ENCODE data around the gene HHIP. TPM values are rescaled to one million over a fixed set of nuclear protein-coding genes. Genes with fewer than 3 reads are reported as not detected.

HHIP gene
- total RNA-seq, 4 donors from 2014 or later, result 0.10 to 0.34 TPM; not detected in 2

GRCh38 chr4:144685911-144686310 is 40.0 kb downstream of the HHIP start:
- H3K27me3 ChIP-seq, result no peaks in the 10 kb centered on the region
- no peak for DNase-seq (ENCODE audit: low spot score in 2 of 2)
- no peaks in the 10 kb centered on the region for H3K9me3 ChIP-seq
- TF ChIP-seq EP300 (IDR thresholded peaks at IDR 0.05) (no peak), POLR2A (IDR thresholded peaks at IDR 0.05) (no peak), POLR2AphosphoS5 (IDR thresholded peaks at IDR 0.05) (no peak), CTCF (IDR thresholded peaks at IDR 0.05) (no peak)
- no peaks in the 10 kb centered on the region for H3K36me3 ChIP-seq
- no peak overlapping the region for H3K27ac ChIP-seq
- WGBS, result 72% methylated on average over 3 of the region's 3 CpGs
- no peaks in the 10 kb centered on the region for H3K4me1 ChIP-seq
- H3K4me3 ChIP-seq, result no peak overlapping the region

DNA sequence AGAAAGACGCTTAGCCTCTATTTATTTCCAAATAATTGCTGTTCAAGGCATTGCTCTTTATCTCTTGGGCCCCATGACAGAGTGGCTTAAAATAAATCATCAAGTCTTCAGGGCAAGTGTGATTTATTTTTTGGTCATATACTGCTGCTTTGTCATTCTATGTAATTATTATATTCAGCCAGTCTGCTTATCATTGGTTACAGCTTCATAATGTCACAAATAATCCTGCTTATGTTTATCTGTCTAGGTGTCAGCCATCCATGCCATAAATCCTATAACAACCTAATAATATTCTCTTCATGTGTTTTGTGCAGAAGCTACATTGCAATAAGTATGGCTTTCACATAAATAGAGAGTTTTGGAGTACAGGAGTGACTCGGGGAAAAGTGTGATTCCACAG is 41.0 kb downstream of the HHIP start:
- no peaks in the 10 kb centered on the region for H3K9me3 ChIP-seq
- TF ChIP-seq POLR2AphosphoS5 (IDR thresholded peaks at IDR 0.05) (no peak), POLR2A (IDR thresholded peaks at IDR 0.05) (no peak), CTCF (IDR thresholded peaks at IDR 0.05) (no peak), EP300 (IDR thresholded peaks at IDR 0.05) (no peak)
- H3K27me3 ChIP-seq, result no peaks in the 10 kb centered on the region
- H3K4me1 ChIP-seq, result no peaks in the 10 kb centered on the region
- no peak overlapping the region for H3K27ac ChIP-seq
- 65% methylated on average over 2 of the region's 2 CpGs for WGBS
- no peak for DNase-seq (ENCODE audit: low spot score in 2 of 2)
- H3K4me3 ChIP-seq, result no peak overlapping the region
- H3K36me3 ChIP-seq, result no peaks in the 10 kb centered on the region

DNA sequence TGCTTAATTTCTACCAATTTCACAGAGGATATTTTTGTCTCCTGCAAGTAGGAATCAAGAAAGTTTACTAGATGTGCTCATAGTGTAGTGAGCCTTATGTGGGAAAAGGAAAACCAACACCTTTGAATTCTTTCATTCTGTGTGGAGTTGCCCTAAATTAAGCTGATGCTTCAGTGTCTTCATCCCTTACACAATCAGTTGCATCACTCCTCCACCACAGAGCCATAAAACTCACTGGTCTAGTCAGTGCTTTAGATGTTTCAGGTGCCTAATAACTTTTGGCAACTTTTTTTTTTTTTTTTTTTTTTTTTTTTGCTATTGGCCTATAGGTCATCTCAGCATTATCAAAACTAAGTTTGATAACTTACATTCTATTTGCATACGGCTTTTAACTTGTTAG is 41.5 kb downstream of the HHIP start:
- Histone ChIP-seq H3K27me3 (no peaks in the 10 kb centered on the region), H3K27ac (no peak overlapping the region), H3K9me3 (no peaks in the 10 kb centered on the region), H3K4me1 (no peaks in the 10 kb centered on the region), H3K36me3 (no peaks in the 10 kb centered on the region), H3K4me3 (no peak overlapping the region)
- 88% methylated on average over 1 of the region's 1 CpG for WGBS
- no peak for TF ChIP-seq POLR2AphosphoS5 (IDR thresholded peaks at IDR 0.05)
- TF ChIP-seq EP300 (IDR thresholded peaks at IDR 0.05), result no peak
- no peak for TF ChIP-seq CTCF (IDR thresholded peaks at IDR 0.05)
- no peak for TF ChIP-seq POLR2A (IDR thresholded peaks at IDR 0.05)
- DNase-seq (ENCODE audit: low spot score in 2 of 2), result no peak

- Histone ChIP-seq H3K9me3 (no peaks in the 10 kb centered on the region), H3K36me3 (no peaks in the 10 kb centered on the region), H3K27ac (no peak overlapping the region), H3K27me3 (no peaks in the 10 kb centered on the region), H3K4me3 (no peak overlapping the region), H3K4me1 (no peaks in the 10 kb centered on the region)
- no peak for DNase-seq (ENCODE audit: low spot score in 2 of 2)
- no peak for TF ChIP-seq EP300 (IDR thresholded peaks at IDR 0.05)
- TF ChIP-seq CTCF (IDR thresholded peaks at IDR 0.05), result no peak
- TF ChIP-seq POLR2A (IDR thresholded peaks at IDR 0.05), result no peak
- TF ChIP-seq POLR2AphosphoS5 (IDR thresholded peaks at IDR 0.05), result no peak
- 90% methylated on average over 3 of the region's 3 CpGs for WGBS
These were observed 42.1 kb downstream of the HHIP start for GRCh38 chr4:144688035-144688569.

DNA sequence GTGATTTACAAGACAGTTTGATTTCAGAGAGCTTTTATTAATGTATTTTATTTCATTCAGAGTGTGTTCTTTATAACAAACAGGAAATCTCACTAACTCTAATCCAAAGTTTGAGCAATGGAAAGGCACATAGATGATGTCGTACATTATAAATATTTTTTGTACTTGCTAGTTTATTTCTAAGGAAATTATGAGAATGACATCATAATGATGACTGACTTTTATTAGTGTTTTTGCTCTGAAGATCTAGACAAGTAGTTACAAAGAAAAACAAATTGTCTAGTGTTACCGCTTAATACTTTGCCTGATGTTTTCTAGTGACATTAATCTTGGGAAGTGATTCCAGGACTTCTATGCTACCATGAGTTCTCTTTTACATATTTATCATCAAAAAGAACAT is 43.2 kb downstream of the HHIP start:
- Histone ChIP-seq H3K27me3 (no peaks in the 10 kb centered on the region), H3K9me3 (no peaks in the 10 kb centered on the region), H3K4me3 (no peak overlapping the region), H3K4me1 (no peaks in the 10 kb centered on the region), H3K36me3 (no peaks in the 10 kb centered on the region), H3K27ac (no peak overlapping the region)
- TF ChIP-seq POLR2AphosphoS5 (IDR thresholded peaks at IDR 0.05) (no peak), CTCF (IDR thresholded peaks at IDR 0.05) (no peak), POLR2A (IDR thresholded peaks at IDR 0.05) (no peak), EP300 (IDR thresholded peaks at IDR 0.05) (no peak)
- no peak for DNase-seq (ENCODE audit: low spot score in 2 of 2)
- 85% methylated on average over 2 of the region's 2 CpGs for WGBS
